ENCODE measurements around the gene PLD1. TPM values are rescaled to one million over a fixed set of nuclear protein-coding genes. Genes with fewer than 3 reads are reported as not detected.

The PLD1 gene
- total RNA-seq, 1 experiment from 2014 or later, result 32.5 TPM

GRCh38 chr3:171776839-171777583, 33.3 kb downstream of the PLD1 start:
- POLR2A ChIA-PET (ENCODE audit: unreplicated experiment), result no interaction called here
- H3F3A ChIP-seq (ENCODE audit: insufficient read depth, low read depth), result peaks cover 8% of the 10 kb centered on the region
- no peaks in the 10 kb centered on the region for H3K9me3 ChIP-seq (ENCODE audit: insufficient read depth, low read depth)
- no peaks in the 10 kb centered on the region for H3K79me2 ChIP-seq (ENCODE audit: low read depth)
- peaks cover 8% of the 10 kb centered on the region for H3K4me1 ChIP-seq (replicated peaks; ENCODE audit: insufficient read depth)
- H4K20me1 ChIP-seq (ENCODE audit: insufficient read depth), result no peaks in the 10 kb centered on the region
- CTCF ChIA-PET, result interaction anchor here (0.6 kb wide), 1 partner anchor 632 kb away, joined by 4 read pairs; no protein-coding TSS in a partner anchor
- DNase-seq, result no peak
- BruUV-seq (replicated peaks), result no TSS peak
- intact Hi-C loops (cut with micrococcal nuclease; ENCODE audit: unreplicated experiment), result no loop called here
- H3K9me2 ChIP-seq (ENCODE audit: insufficient read depth), result no peaks in the 10 kb centered on the region
- H3K4me2 ChIP-seq, result no peak overlapping the region
- no peaks in the 10 kb centered on the region for H3K36me3 ChIP-seq (ENCODE audit: low read depth)
- H3K4me3 ChIP-seq, result no peak overlapping the region
- no peak overlapping the region for H3K27ac ChIP-seq
- H3K27me3 ChIP-seq (ENCODE audit: insufficient read depth, low read depth), result no peaks in the 10 kb centered on the region
- H2AFZ ChIP-seq, result no peak overlapping the region
- no peak for TF ChIP-seq EZH2 (IDR thresholded peaks at IDR 0.05; ENCODE audit: low read depth)
- no peak for TF ChIP-seq CTCF (conservative IDR thresholded peaks at IDR 0.05)

DNA sequence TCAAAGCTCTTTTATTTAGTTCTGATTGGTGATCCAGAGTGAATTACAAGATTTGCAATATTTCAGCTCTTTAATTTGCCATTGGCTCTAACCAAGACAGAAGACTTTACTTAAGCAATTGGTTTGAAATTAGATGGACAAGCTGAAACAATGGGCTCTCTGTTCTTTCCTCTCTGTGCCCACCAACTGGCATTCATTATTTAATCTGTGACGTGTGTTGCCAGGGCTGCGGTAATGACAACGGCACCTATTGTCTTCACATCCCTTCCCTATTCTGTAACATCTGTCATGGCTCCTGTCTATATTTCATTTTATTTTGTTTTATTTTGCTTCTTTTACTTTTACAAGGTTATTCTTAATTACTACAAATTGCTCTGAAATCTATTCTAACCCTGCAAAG, 33.9 kb downstream of the PLD1 start:
- no TSS peak for BruUV-seq (replicated peaks)
- Histone ChIP-seq H3K27ac (no peak overlapping the region), H3K4me2 (no peak overlapping the region), H3K9me3 (ENCODE audit: insufficient read depth, low read depth) (no peaks in the 10 kb centered on the region), H3K79me2 (ENCODE audit: low read depth) (no peaks in the 10 kb centered on the region), H3K4me3 (no peak overlapping the region), H3K9me2 (ENCODE audit: insufficient read depth) (no peaks in the 10 kb centered on the region), H3K36me3 (ENCODE audit: low read depth) (no peaks in the 10 kb centered on the region), H4K20me1 (ENCODE audit: insufficient read depth) (no peaks in the 10 kb centered on the region), H2AFZ (no peak overlapping the region), H3K27me3 (ENCODE audit: insufficient read depth, low read depth) (no peaks in the 10 kb centered on the region), H3F3A (ENCODE audit: insufficient read depth, low read depth) (peaks cover 3% of the 10 kb centered on the region; the same call in 1 of the 2 replicates), H3K4me1 (replicated peaks; ENCODE audit: insufficient read depth) (peaks cover 4% of the 10 kb centered on the region)
- no peak for DNase-seq
- ChIA-PET POLR2A (ENCODE audit: unreplicated experiment) (interaction anchor here (0.6 kb wide), 2 partner anchors 11 to 346 kb away, joined by 3 to 15 read pairs; no protein-coding TSS in a partner anchor), CTCF (no interaction called here)
- intact Hi-C loops (cut with micrococcal nuclease; ENCODE audit: unreplicated experiment), result no loop called here
- TF ChIP-seq EZH2 (IDR thresholded peaks at IDR 0.05; ENCODE audit: low read depth), result no peak
- TF ChIP-seq CTCF (conservative IDR thresholded peaks at IDR 0.05), result no peak

GRCh38 chr3:171775943-171776342, 34.3 kb downstream of the PLD1 start:
- TF ChIP-seq EZH2 (IDR thresholded peaks at IDR 0.05; ENCODE audit: low read depth) (no peak), CTCF (conservative IDR thresholded peaks at IDR 0.05) (no peak)
- H3F3A ChIP-seq (ENCODE audit: insufficient read depth, low read depth), result no peaks in the 10 kb centered on the region
- H3K79me2 ChIP-seq (ENCODE audit: low read depth), result no peaks in the 10 kb centered on the region
- H3K9me2 ChIP-seq (ENCODE audit: insufficient read depth), result no peaks in the 10 kb centered on the region
- H3K4me3 ChIP-seq, result no peak overlapping the region
- no peaks in the 10 kb centered on the region for H3K36me3 ChIP-seq (ENCODE audit: low read depth)
- no peaks in the 10 kb centered on the region for H3K27me3 ChIP-seq (ENCODE audit: insufficient read depth, low read depth)
- H3K27ac ChIP-seq, result no peak overlapping the region
- H3K9me3 ChIP-seq (ENCODE audit: insufficient read depth, low read depth), result no peaks in the 10 kb centered on the region
- POLR2A ChIA-PET (ENCODE audit: unreplicated experiment), result interaction anchor here (0.6 kb wide), 2 partner anchors 12 to 345 kb away, joined by 3 to 15 read pairs; no protein-coding TSS in a partner anchor
- CTCF ChIA-PET, result no interaction called here
- no peak for DNase-seq
- BruUV-seq (replicated peaks), result no TSS peak
- H3K4me1 ChIP-seq (replicated peaks; ENCODE audit: insufficient read depth), result peaks cover 7% of the 10 kb centered on the region; the same call in 1 of the 2 replicates
- no peak overlapping the region for H3K4me2 ChIP-seq
- intact Hi-C loops (cut with micrococcal nuclease; ENCODE audit: unreplicated experiment), result no loop called here
- no peak overlapping the region for H2AFZ ChIP-seq
- H4K20me1 ChIP-seq (ENCODE audit: insufficient read depth), result no peaks in the 10 kb centered on the region

All from PC-9 (cell line).